ENCODE results near the gene RIOX2. TPM values are rescaled to one million over a fixed set of nuclear protein-coding genes. Genes with fewer than 3 reads are reported as not detected.
A peak's percentile ranks its signal among the peaks of the same experiment; 100 is the strongest.

Gene RIOX2
- total RNA-seq, 2 experiments from 2014 or later: 26.3 to 32.6 TPM

- CTCF ChIA-PET: interaction anchor here (1.8 to 2.1 kb wide), 2 partner anchors 12 to 39 kb away, joined by 6 read pairs; partner anchors contain the start of gene RIOX2
Measured at GRCh38 chr3:97983933-97984491, 11.8 kb upstream of the RIOX2 start.

GRCh38 chr3:97981886-97982285 lies 9.7 kb upstream of the RIOX2 start:
- DNase-seq: peak; percentile 42
- CTCF ChIA-PET: interaction anchor here (0.7 kb wide), 2 partner anchors 10 to 17 kb away, joined by 3 read pairs; no protein-coding TSS in a partner anchor
- no peaks in the 10 kb centered on the region for H3K9me3 Mint-ChIP-seq
- H3K27me3 Mint-ChIP-seq (ENCODE audit: low read depth): no peaks in the 10 kb centered on the region
- H3K27ac Mint-ChIP-seq: peak overlapping the region; percentile 3
- peaks cover 11% of the 10 kb centered on the region for H3K4me1 Mint-ChIP-seq (ENCODE audit: low read depth)
- no peak overlapping the region for H3K4me3 Mint-ChIP-seq
- no peaks in the 10 kb centered on the region for H3K36me3 Mint-ChIP-seq (ENCODE audit: low read depth)
- intact Hi-C loops (cut with micrococcal nuclease): loop anchor here (1.0 to 5.0 kb wide), 2 partner anchors 8 to 110 kb away; no protein-coding TSS in a partner anchor

More at GRCh38 chr3:97983933-97984491, 11.8 kb upstream of the RIOX2 start:
- intact Hi-C loops (cut with micrococcal nuclease): loop anchor here (5.0 kb wide), 1 partner anchor 112 kb away; no protein-coding TSS in a partner anchor
- Mint-ChIP-seq H3K9me3 (no peaks in the 10 kb centered on the region), H3K4me1 (ENCODE audit: low read depth) (peaks cover 11% of the 10 kb centered on the region), H3K36me3 (ENCODE audit: low read depth) (no peaks in the 10 kb centered on the region), H3K27me3 (ENCODE audit: low read depth) (no peaks in the 10 kb centered on the region), H3K27ac (no peak overlapping the region), H3K4me3 (no peak overlapping the region)
- no peak for DNase-seq

- Mint-ChIP-seq H3K36me3 (ENCODE audit: low read depth) (no peaks in the 10 kb centered on the region), H3K27me3 (ENCODE audit: low read depth) (no peaks in the 10 kb centered on the region), H3K4me3 (no peak overlapping the region), H3K9me3 (no peaks in the 10 kb centered on the region), H3K27ac (no peak overlapping the region), H3K4me1 (ENCODE audit: low read depth) (peaks cover 14% of the 10 kb centered on the region)
- DNase-seq: no peak
- intact Hi-C loops (cut with micrococcal nuclease): loop anchor here (5.0 kb wide), 1 partner anchor 107 kb away; no protein-coding TSS in a partner anchor
- CTCF ChIA-PET: interaction anchor here (0.8 kb wide), 1 partner anchor 55 kb away, joined by 3 read pairs; no protein-coding TSS in a partner anchor
Measured at GRCh38 chr3:97979610-97980009, 7.4 kb upstream of the RIOX2 start.

GRCh38 chr3:97975466-97975865 lies 3.2 kb upstream of the RIOX2 start:
- intact Hi-C loops (cut with micrococcal nuclease): loop anchor here (1.0 kb wide), 1 partner anchor 182 kb away; no protein-coding TSS in a partner anchor
- Mint-ChIP-seq H3K9me3 (no peaks in the 10 kb centered on the region), H3K4me1 (ENCODE audit: low read depth) (peaks cover 24% of the 10 kb centered on the region), H3K27ac (no peak overlapping the region), H3K4me3 (no peak overlapping the region), H3K36me3 (ENCODE audit: low read depth) (peaks cover 3% of the 10 kb centered on the region), H3K27me3 (ENCODE audit: low read depth) (no peaks in the 10 kb centered on the region)
- DNase-seq: no peak
- CTCF ChIA-PET: interaction anchor here (1.4 kb wide), 1 partner anchor 181 kb away, joined by 5 read pairs; no protein-coding TSS in a partner anchor

- H3K36me3 Mint-ChIP-seq (ENCODE audit: low read depth): peaks cover 3% of the 10 kb centered on the region
- intact Hi-C loops (cut with micrococcal nuclease): loop anchor here (1.0 to 5.0 kb wide), 3 partner anchors 182 to 582 kb away; partner anchors contain the start of gene CLDND1
- no peak overlapping the region for H3K4me3 Mint-ChIP-seq
- H3K27me3 Mint-ChIP-seq (ENCODE audit: low read depth): no peaks in the 10 kb centered on the region
- CTCF ChIA-PET: interaction anchor here (0.5 to 1.4 kb wide), 2 partner anchors 158 to 181 kb away, joined by 3 to 5 read pairs; no protein-coding TSS in a partner anchor
- no peak overlapping the region for H3K27ac Mint-ChIP-seq
- H3K9me3 Mint-ChIP-seq: no peaks in the 10 kb centered on the region
- no peak for DNase-seq
- peaks cover 29% of the 10 kb centered on the region for H3K4me1 Mint-ChIP-seq (ENCODE audit: low read depth)
Measured at GRCh38 chr3:97974996-97975395, 2.8 kb upstream of the RIOX2 start.

GRCh38 chr3:97972976-97973375 lies 745 bp upstream of the RIOX2 start:
- H3K9me3 Mint-ChIP-seq: no peaks in the 10 kb centered on the region
- intact Hi-C loops (cut with micrococcal nuclease): loop anchor here (1.0 to 5.0 kb wide), 5 partner anchors 62 to 584 kb away; partner anchors contain the start of gene CLDND1
- peak overlapping the region; percentile 28 for H3K27ac Mint-ChIP-seq
- no peak for DNase-seq
- H3K4me3 Mint-ChIP-seq: peak overlapping the region; percentile 57
- CTCF ChIA-PET: no interaction called here
- no peaks in the 10 kb centered on the region for H3K27me3 Mint-ChIP-seq (ENCODE audit: low read depth)
- H3K36me3 Mint-ChIP-seq (ENCODE audit: low read depth): peaks cover 3% of the 10 kb centered on the region
- peaks cover 44% of the 10 kb centered on the region for H3K4me1 Mint-ChIP-seq (ENCODE audit: low read depth)

- intact Hi-C loops (cut with micrococcal nuclease): loop anchor here (1.0 to 5.0 kb wide), 4 partner anchors 52 to 586 kb away; partner anchors contain the start of genes ARL6 and CLDND1
- Mint-ChIP-seq H3K9me3 (no peaks in the 10 kb centered on the region), H3K36me3 (ENCODE audit: low read depth) (peaks cover 8% of the 10 kb centered on the region), H3K4me3 (peak overlapping the region; percentile 87), H3K4me1 (ENCODE audit: low read depth) (peaks cover 54% of the 10 kb centered on the region), H3K27ac (peak overlapping the region; percentile 89), H3K27me3 (ENCODE audit: low read depth) (no peaks in the 10 kb centered on the region)
- DNase-seq: no peak
- CTCF ChIA-PET: interaction anchor here (1.0 to 5.6 kb wide), 5 partner anchors 10 to 52 kb away, joined by 3 to 35 read pairs (median 5); no protein-coding TSS in a partner anchor
Measured at GRCh38 chr3:97970956-97971620, 1.1 kb downstream of the RIOX2 start.

GRCh38 chr3:97970156-97970555 lies 2.1 kb downstream of the RIOX2 start:
- intact Hi-C loops (cut with micrococcal nuclease): loop anchor here (5.0 kb wide), 2 partner anchors 552 to 587 kb away; partner anchors contain the start of gene CLDND1
- no peak for DNase-seq
- Mint-ChIP-seq H3K27me3 (ENCODE audit: low read depth) (no peaks in the 10 kb centered on the region), H3K36me3 (ENCODE audit: low read depth) (peaks cover 15% of the 10 kb centered on the region), H3K4me1 (ENCODE audit: low read depth) (peaks cover 60% of the 10 kb centered on the region), H3K27ac (no peak overlapping the region), H3K9me3 (no peaks in the 10 kb centered on the region), H3K4me3 (peak overlapping the region; percentile 87)
- CTCF ChIA-PET: interaction anchor here (0.6 to 5.6 kb wide), 2 partner anchors 53 to 178 kb away, joined by 3 to 35 read pairs; no protein-coding TSS in a partner anchor

GRCh38 chr3:97969541-97969940 lies 2.7 kb downstream of the RIOX2 start:
- intact Hi-C loops (cut with micrococcal nuclease): no loop called here
- Mint-ChIP-seq H3K4me3 (no peak overlapping the region), H3K27ac (no peak overlapping the region)

GRCh38 chr3:97968376-97968775 lies 3.9 kb downstream of the RIOX2 start:
- H3K27me3 Mint-ChIP-seq (ENCODE audit: low read depth): no peaks in the 10 kb centered on the region
- H3K4me1 Mint-ChIP-seq (ENCODE audit: low read depth): peaks cover 66% of the 10 kb centered on the region
- CTCF ChIA-PET: interaction anchor here (5.6 kb wide), 1 partner anchor 54 kb away, joined by 35 read pairs; no protein-coding TSS in a partner anchor
- no peak overlapping the region for H3K27ac Mint-ChIP-seq
- no peaks in the 10 kb centered on the region for H3K9me3 Mint-ChIP-seq
- intact Hi-C loops (cut with micrococcal nuclease): no loop called here
- H3K4me3 Mint-ChIP-seq: no peak overlapping the region
- H3K36me3 Mint-ChIP-seq (ENCODE audit: low read depth): peaks cover 22% of the 10 kb centered on the region
- DNase-seq: peak; percentile 9

More at GRCh38 chr3:97969541-97969940, 2.7 kb downstream of the RIOX2 start:
- Mint-ChIP-seq H3K4me1 (ENCODE audit: low read depth) (peaks cover 61% of the 10 kb centered on the region), H3K9me3 (no peaks in the 10 kb centered on the region), H3K36me3 (ENCODE audit: low read depth) (peaks cover 18% of the 10 kb centered on the region), H3K27me3 (ENCODE audit: low read depth) (no peaks in the 10 kb centered on the region)
- CTCF ChIA-PET: interaction anchor here (0.6 to 5.6 kb wide), 2 partner anchors 53 to 177 kb away, joined by 3 to 35 read pairs; no protein-coding TSS in a partner anchor
- no peak for DNase-seq

- no peak for DNase-seq
- H3K4me3 Mint-ChIP-seq: no peak overlapping the region
- no peaks in the 10 kb centered on the region for H3K27me3 Mint-ChIP-seq (ENCODE audit: low read depth)
- intact Hi-C loops (cut with micrococcal nuclease): no loop called here
- peaks cover 22% of the 10 kb centered on the region for H3K36me3 Mint-ChIP-seq (ENCODE audit: low read depth)
- H3K4me1 Mint-ChIP-seq (ENCODE audit: low read depth): peaks cover 63% of the 10 kb centered on the region
- H3K9me3 Mint-ChIP-seq: no peaks in the 10 kb centered on the region
- CTCF ChIA-PET: interaction anchor here (5.6 kb wide), 1 partner anchor 55 kb away, joined by 35 read pairs; no protein-coding TSS in a partner anchor
- no peak overlapping the region for H3K27ac Mint-ChIP-seq
Measured at GRCh38 chr3:97967966-97968365, 4.3 kb downstream of the RIOX2 start.
